Erythroblast (primary cell): Measurements from ENCODE around the gene IDUA.

ENCODE experiments used
- GATA1 ChIP-seq: IDR thresholded peaks from 2 replicates; pipeline ENCODE4 v1.6.1; 2011; ENCODE audit warnings: low read depth, mild to moderate bottlenecking, control low read depth, low read length, moderate library complexity
- POLR2A ChIP-seq: IDR thresholded peaks from 2 replicates; pipeline ENCODE4 v1.6.1; 2011; ENCODE audit warnings: mild to moderate bottlenecking, low read length

DNA sequence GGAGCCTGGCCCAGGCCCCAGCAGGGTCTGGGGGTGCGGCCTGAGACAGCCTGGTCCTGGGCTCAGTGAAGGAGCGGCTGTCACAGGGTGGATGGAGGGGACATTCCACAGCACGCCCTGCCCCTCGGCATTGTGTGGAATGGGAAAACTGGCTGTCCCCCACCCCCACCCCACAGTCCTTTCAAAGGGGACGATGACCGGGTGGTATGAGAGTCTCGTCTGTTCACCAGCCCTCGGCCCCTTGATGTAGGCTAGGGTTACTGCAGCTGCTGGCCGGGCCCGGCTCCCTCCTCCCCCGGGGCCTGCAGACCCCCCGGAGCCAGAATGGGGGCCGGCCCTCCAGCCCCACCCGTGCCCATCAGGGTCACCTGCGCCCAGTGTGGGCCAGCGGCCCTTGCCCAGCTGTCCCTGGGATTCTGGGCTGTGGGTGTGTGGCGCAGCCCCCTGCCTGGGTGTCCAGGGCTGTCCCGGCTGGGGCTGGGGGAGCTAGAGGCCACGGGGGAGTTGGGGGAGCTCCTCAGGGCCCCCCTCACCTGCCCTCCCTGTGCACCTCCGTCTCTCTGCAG lies 36.3 kb downstream of the IDUA start:
- TF ChIP-seq POLR2A (no peak), GATA1 (no peak)
